ENCODE measurements around the gene WBP1L.

DNA sequence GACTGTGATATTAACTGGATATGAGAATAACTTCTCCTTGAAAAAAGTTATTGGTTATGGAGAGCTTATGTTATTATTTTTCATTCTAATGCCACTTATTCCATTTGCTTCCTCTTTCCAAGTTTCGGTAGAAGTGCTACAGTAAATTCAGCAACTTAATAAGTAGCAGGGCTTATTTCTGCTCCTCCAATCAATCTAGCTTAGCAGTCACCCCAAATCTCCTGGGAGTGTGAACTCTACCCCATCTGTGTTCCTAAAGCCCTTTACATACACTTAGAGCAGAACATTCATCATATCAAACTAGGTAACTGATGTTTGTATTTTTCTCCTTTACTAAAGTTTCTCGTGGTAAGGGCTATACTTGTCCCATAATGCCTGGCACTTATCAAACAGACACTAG lies 38.2 kb upstream of the WBP1L start:
- no peak for TF ChIP-seq ZNF391 (tag by site-specific recombination; IDR thresholded peaks at IDR 0.05; ENCODE audit: borderline replicate concordance, low read depth)
- no peak for TF ChIP-seq ZNF664 (tag by site-specific recombination; IDR thresholded peaks at IDR 0.05)
- TF ChIP-seq, protein P1, sequence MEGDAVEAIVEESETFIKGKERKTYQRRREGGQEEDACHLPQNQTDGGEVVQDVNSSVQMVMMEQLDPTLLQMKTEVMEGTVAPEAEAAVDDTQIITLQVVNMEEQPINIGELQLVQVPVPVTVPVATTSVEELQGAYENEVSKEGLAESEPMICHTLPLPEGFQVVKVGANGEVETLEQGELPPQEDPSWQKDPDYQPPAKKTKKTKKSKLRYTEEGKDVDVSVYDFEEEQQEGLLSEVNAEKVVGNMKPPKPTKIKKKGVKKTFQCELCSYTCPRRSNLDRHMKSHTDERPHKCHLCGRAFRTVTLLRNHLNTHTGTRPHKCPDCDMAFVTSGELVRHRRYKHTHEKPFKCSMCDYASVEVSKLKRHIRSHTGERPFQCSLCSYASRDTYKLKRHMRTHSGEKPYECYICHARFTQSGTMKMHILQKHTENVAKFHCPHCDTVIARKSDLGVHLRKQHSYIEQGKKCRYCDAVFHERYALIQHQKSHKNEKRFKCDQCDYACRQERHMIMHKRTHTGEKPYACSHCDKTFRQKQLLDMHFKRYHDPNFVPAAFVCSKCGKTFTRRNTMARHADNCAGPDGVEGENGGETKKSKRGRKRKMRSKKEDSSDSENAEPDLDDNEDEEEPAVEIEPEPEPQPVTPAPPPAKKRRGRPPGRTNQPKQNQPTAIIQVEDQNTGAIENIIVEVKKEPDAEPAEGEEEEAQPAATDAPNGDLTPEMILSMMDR (tag by site-specific recombination; IDR thresholded peaks at IDR 0.05), result no peak
- no peak for TF ChIP-seq YY1 (tag by site-specific recombination; IDR thresholded peaks at IDR 0.05)
- TF ChIP-seq, protein P2, sequence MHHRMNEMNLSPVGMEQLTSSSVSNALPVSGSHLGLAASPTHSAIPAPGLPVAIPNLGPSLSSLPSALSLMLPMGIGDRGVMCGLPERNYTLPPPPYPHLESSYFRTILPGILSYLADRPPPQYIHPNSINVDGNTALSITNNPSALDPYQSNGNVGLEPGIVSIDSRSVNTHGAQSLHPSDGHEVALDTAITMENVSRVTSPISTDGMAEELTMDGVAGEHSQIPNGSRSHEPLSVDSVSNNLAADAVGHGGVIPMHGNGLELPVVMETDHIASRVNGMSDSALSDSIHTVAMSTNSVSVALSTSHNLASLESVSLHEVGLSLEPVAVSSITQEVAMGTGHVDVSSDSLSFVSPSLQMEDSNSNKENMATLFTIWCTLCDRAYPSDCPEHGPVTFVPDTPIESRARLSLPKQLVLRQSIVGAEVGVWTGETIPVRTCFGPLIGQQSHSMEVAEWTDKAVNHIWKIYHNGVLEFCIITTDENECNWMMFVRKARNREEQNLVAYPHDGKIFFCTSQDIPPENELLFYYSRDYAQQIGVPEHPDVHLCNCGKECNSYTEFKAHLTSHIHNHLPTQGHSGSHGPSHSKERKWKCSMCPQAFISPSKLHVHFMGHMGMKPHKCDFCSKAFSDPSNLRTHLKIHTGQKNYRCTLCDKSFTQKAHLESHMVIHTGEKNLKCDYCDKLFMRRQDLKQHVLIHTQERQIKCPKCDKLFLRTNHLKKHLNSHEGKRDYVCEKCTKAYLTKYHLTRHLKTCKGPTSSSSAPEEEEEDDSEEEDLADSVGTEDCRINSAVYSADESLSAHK (tag by site-specific recombination; IDR thresholded peaks at IDR 0.05), result no peak
